DND-41 (cell line): Measurements from ENCODE around the gene HRH4.

Experiments used
- CTCF ChIP-seq: IDR thresholded peaks from 2 replicates; pipeline ENCODE4 v1.5.1; 2012; ENCODE audit warnings: borderline replicate concordance, low read length, moderate library complexity, mild to moderate bottlenecking; ENCODE audit not compliant: poor library complexity, severe bottlenecking; ENCODE audit errors: extremely low read depth
- EZH2 ChIP-seq: IDR thresholded peaks from 3 replicates; pipeline ENCODE4 v1.6.1; 2012; ENCODE audit warnings: borderline replicate concordance, low read depth, mild to moderate bottlenecking, moderate library complexity, low read length, inconsistent platforms; ENCODE audit not compliant: severe bottlenecking

GRCh38 chr18:24499814-24500213 lies 39.4 kb downstream of the HRH4 start:
- TF ChIP-seq CTCF: no peak
- no peak for TF ChIP-seq EZH2
